Stimulated activated CD4-positive, alpha-beta T cell treated with anti-CD3 and anti-CD28 coated beads, Interleukin-4, amount 100 ng/mL, for 24 hours (primary cell): ENCODE measurements around the gene RNF208.

Source experiments
- DNase-seq: peaks from one replicate; pipeline ENCODE4 v3.0.0-alpha.2; 2020

The RNF208 gene

GRCh38 chr9:137206602-137207001 lies 15.4 kb downstream of the RNF208 start:
- no peak for DNase-seq

GRCh38 chr9:137205126-137206069 lies 16.6 kb downstream of the RNF208 start, which contains the start of the genes NDOR1 and TMEM203:
NDOR1 (plus strand) TSS chr9:137205700; CDS start chr9:137205778, 78 bp downstream.
TMEM203 (minus strand) TSS chr9:137205648; CDS start chr9:137205414, 234 bp downstream.
- peak; percentile 95 for DNase-seq

GRCh38 chr9:137204731-137205125 lies 17.3 kb downstream of the RNF208 start:
- no peak for DNase-seq

- DNase-seq = no peak
Measured at GRCh38 chr9:137202966-137203365, 19.1 kb downstream of the RNF208 start.

- no peak for DNase-seq
Measured at GRCh38 chr9:137201205-137201868, 20.7 kb downstream of the RNF208 start.

GRCh38 chr9:137200311-137201204 lies 21.5 kb downstream of the RNF208 start, which contains the start of gene TPRN:
TPRN (minus strand) TSS chr9:137200741; CDS start chr9:137200711, 30 bp downstream.
- DNase-seq = peak; percentile 99

GRCh38 chr9:137199411-137200121 lies 22.5 kb downstream of the RNF208 start:
- DNase-seq = no peak

- DNase-seq = no peak
Measured at GRCh38 chr9:137198902-137199283, 23.1 kb downstream of the RNF208 start.

GRCh38 chr9:137198051-137198901 lies 23.8 kb downstream of the RNF208 start:
- no peak for DNase-seq

- no peak for DNase-seq
Measured at GRCh38 chr9:137195525-137196220, 26.4 kb downstream of the RNF208 start.

GRCh38 chr9:137194909-137195308 lies 27.1 kb downstream of the RNF208 start:
- no peak for DNase-seq

- no peak for DNase-seq
Measured at GRCh38 chr9:137194388-137194787, 27.7 kb downstream of the RNF208 start.

GRCh38 chr9:137193771-137194170 lies 28.3 kb downstream of the RNF208 start:
- no peak for DNase-seq

- no peak for DNase-seq
Measured at GRCh38 chr9:137192859-137193258, 29.2 kb downstream of the RNF208 start.

- no peak for DNase-seq
Measured at GRCh38 chr9:137192448-137192780, 29.6 kb downstream of the RNF208 start.

- no peak for DNase-seq
Measured at GRCh38 chr9:137191691-137192447, 30.2 kb downstream of the RNF208 start.

GRCh38 chr9:137191245-137191644 lies 30.8 kb downstream of the RNF208 start:
- no peak for DNase-seq

- no peak for DNase-seq
Measured at GRCh38 chr9:137190315-137190856, 31.7 kb downstream of the RNF208 start.
